GM23338 (cell line): ENCODE data around the gene PLA2R1.

ENCODE experiments used
- EZH2 ChIP-seq: fragments of 200-600 bp; sonication (generic); IDR thresholded peaks from one replicate; pipeline ENCODE4 v1.8.0; 2017; ENCODE audit warnings: antibody characterized with exemption, mild to moderate bottlenecking, low read depth; ENCODE audit not compliant: unreplicated experiment
- EZH2phosphoT487 ChIP-seq: fragments of 200-600 bp; sonication (generic); IDR thresholded peaks from one replicate; pipeline ENCODE4 v1.8.1; 2018; ENCODE audit warnings: antibody characterized with exemption; ENCODE audit not compliant: unreplicated experiment
- JUNB ChIP-seq: IDR thresholded peaks from one replicate; pipeline ENCODE4 v1.6.1; 2016; ENCODE audit warnings: antibody characterized with exemption; ENCODE audit not compliant: unreplicated experiment
- POLR2AphosphoS5 ChIP-seq: IDR thresholded peaks from 2 replicates; pipeline ENCODE4 v1.6.1; 2016; ENCODE audit warnings: antibody characterized with exemption, low read depth
- TF ChIP-seq, protein P1 (sequence below), 2 experiments: fragments of 200-600 bp in 1 of 2; sonication (generic) in 1 of 2; conservative IDR thresholded peaks; 2 replicates each; pipeline versions ENCODE4 v1.5.1 to v1.6.1; 2016 to 2017; ENCODE audit warnings: antibody characterized with exemption in 2 of 2, low read depth in 2 of 2, mild to moderate bottlenecking in 2 of 2, moderate library complexity in 1 of 2
- TF ChIP-seq, protein P2 (sequence below): IDR thresholded peaks from 2 replicates; pipeline ENCODE4 v1.6.1; 2016; ENCODE audit warnings: antibody characterized with exemption
- TF ChIP-seq, protein P3 (sequence below): IDR thresholded peaks from one replicate; pipeline ENCODE4 v1.6.1; 2018; ENCODE audit warnings: antibody characterized with exemption; ENCODE audit not compliant: unreplicated experiment

DNA sequence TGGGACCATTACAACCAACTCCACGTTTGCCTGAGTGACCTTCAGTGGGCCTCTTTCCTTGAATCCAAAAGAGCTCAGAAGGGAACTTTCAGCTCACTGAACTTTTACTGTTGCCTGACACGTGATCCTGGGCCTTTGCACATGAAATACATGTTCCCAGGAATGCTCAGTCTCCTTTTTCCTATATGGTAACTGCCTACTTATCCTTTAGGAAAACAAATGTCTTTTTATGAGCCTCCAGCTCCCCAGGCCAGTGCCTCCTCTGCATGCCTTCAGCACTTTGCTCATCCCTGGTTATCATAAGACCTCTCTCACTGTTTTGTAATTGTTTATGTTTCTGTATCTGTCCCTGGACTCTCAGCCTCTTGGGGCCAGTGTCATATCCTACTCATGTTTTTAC lies 5.1 kb downstream of the PLA2R1 start:
- TF ChIP-seq, protein P1, sequence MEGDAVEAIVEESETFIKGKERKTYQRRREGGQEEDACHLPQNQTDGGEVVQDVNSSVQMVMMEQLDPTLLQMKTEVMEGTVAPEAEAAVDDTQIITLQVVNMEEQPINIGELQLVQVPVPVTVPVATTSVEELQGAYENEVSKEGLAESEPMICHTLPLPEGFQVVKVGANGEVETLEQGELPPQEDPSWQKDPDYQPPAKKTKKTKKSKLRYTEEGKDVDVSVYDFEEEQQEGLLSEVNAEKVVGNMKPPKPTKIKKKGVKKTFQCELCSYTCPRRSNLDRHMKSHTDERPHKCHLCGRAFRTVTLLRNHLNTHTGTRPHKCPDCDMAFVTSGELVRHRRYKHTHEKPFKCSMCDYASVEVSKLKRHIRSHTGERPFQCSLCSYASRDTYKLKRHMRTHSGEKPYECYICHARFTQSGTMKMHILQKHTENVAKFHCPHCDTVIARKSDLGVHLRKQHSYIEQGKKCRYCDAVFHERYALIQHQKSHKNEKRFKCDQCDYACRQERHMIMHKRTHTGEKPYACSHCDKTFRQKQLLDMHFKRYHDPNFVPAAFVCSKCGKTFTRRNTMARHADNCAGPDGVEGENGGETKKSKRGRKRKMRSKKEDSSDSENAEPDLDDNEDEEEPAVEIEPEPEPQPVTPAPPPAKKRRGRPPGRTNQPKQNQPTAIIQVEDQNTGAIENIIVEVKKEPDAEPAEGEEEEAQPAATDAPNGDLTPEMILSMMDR (conservative IDR thresholded peaks at IDR 0.05; ENCODE audit: low read depth in 2 of 2) = no peak
- TF ChIP-seq, protein P2, sequence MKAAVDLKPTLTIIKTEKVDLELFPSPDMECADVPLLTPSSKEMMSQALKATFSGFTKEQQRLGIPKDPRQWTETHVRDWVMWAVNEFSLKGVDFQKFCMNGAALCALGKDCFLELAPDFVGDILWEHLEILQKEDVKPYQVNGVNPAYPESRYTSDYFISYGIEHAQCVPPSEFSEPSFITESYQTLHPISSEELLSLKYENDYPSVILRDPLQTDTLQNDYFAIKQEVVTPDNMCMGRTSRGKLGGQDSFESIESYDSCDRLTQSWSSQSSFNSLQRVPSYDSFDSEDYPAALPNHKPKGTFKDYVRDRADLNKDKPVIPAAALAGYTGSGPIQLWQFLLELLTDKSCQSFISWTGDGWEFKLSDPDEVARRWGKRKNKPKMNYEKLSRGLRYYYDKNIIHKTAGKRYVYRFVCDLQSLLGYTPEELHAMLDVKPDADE = no peak
- TF ChIP-seq, protein P3, sequence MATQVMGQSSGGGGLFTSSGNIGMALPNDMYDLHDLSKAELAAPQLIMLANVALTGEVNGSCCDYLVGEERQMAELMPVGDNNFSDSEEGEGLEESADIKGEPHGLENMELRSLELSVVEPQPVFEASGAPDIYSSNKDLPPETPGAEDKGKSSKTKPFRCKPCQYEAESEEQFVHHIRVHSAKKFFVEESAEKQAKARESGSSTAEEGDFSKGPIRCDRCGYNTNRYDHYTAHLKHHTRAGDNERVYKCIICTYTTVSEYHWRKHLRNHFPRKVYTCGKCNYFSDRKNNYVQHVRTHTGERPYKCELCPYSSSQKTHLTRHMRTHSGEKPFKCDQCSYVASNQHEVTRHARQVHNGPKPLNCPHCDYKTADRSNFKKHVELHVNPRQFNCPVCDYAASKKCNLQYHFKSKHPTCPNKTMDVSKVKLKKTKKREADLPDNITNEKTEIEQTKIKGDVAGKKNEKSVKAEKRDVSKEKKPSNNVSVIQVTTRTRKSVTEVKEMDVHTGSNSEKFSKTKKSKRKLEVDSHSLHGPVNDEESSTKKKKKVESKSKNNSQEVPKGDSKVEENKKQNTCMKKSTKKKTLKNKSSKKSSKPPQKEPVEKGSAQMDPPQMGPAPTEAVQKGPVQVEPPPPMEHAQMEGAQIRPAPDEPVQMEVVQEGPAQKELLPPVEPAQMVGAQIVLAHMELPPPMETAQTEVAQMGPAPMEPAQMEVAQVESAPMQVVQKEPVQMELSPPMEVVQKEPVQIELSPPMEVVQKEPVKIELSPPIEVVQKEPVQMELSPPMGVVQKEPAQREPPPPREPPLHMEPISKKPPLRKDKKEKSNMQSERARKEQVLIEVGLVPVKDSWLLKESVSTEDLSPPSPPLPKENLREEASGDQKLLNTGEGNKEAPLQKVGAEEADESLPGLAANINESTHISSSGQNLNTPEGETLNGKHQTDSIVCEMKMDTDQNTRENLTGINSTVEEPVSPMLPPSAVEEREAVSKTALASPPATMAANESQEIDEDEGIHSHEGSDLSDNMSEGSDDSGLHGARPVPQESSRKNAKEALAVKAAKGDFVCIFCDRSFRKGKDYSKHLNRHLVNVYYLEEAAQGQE = no peak
- TF ChIP-seq POLR2AphosphoS5 (no peak), JUNB (no peak), EZH2phosphoT487 (no peak), EZH2 (no peak)
